ENCODE data around the gene STAC3. TPM values are rescaled to one million over a fixed set of nuclear protein-coding genes. Genes with fewer than 3 reads are reported as not detected.

STAC3 gene
- total and polyA plus RNA-seq, 2 of the 13 experiments (the other 11 are each of a cell fraction or from before 2014, with no cell fraction given) = 0.18 to 0.22 TPM

MicroRNAs encoded within 50 kb of the gene (microRNA counts, 767-probe panel; counts per million panel counts)
- not detected for microRNA hsa-miR-1228-3p

Small RNA genes lying within 50 kb of the gene (microRNA-seq; reads per million reads assigned to microRNA genes)
- 32.2 reads per million, percentile 62 among the genes with 10 or more reads in this experiment for gene MIR1228

Small RNA genes lying within 50 kb of the gene (small RNA-seq; reads per million reads assigned to genes)
- gene MIR1228 (ENCODE audit: insufficient read depth in 2 of 3, insufficient read length in 3 of 3, low read depth in 2 of 3, low replicate concordance in 1 of 3) = 0.10 to 13.5 (median 3.9) reads per million in 3 experiments

Other genes with a start within 250 kb of the STAC3 start
- gene ZBTB39, start 244.6 kb downstream of the STAC3 start, total RNA-seq (2016; rRNA removed; fragmentation: Illumina TruSeq; extraction: Trizol) = 6.5 and 8.1 TPM in 2 replicates
- gene ZBTB39, start 244.6 kb downstream of the STAC3 start, polyA plus RNA-seq (2011; rRNA removed) = 6.4 and 6.9 TPM in 2 replicates
- 0.15 TPM in 1 of 2 replicates, not detected in the other for gene TAC3, start 234.7 kb downstream of the STAC3 start, total RNA-seq (2016; rRNA removed; fragmentation: Illumina TruSeq; extraction: Trizol)
- 0.13 and 0.25 TPM in 2 replicates for gene TAC3, start 234.7 kb downstream of the STAC3 start, polyA plus RNA-seq (2011; rRNA removed)
- gene MYO1A, start 201.1 kb downstream of the STAC3 start, total RNA-seq (2016; rRNA removed; fragmentation: Illumina TruSeq; extraction: Trizol) = 5.3 TPM in 2 replicates
- 6.0 and 10.6 TPM in 2 replicates for gene MYO1A, start 201.1 kb downstream of the STAC3 start, polyA plus RNA-seq (2011; rRNA removed)
- 8.3 and 12.9 TPM in 2 replicates for gene NEMP1, start 172.4 kb downstream of the STAC3 start, total RNA-seq (2016; rRNA removed; fragmentation: Illumina TruSeq; extraction: Trizol)
- gene NEMP1, start 172.4 kb downstream of the STAC3 start, polyA plus RNA-seq (2011; rRNA removed) = 7.4 and 11.4 TPM in 2 replicates
- gene NAB2, start 162.1 kb downstream of the STAC3 start, total RNA-seq (2016; rRNA removed; fragmentation: Illumina TruSeq; extraction: Trizol) = 11.0 and 11.7 TPM in 2 replicates
- 12.9 and 17.5 TPM in 2 replicates for gene NAB2, start 162.1 kb downstream of the STAC3 start, polyA plus RNA-seq (2011; rRNA removed)
- 19.4 and 28.0 TPM in 2 replicates for gene STAT6, start 139.8 kb downstream of the STAC3 start, total RNA-seq (2016; rRNA removed; fragmentation: Illumina TruSeq; extraction: Trizol)
- 62.2 and 68.7 TPM in 2 replicates for gene STAT6, start 139.8 kb downstream of the STAC3 start, polyA plus RNA-seq (2011; rRNA removed)
- 14.7 and 16.5 TPM in 2 replicates for gene LRP1, start 122.7 kb downstream of the STAC3 start, total RNA-seq (2016; rRNA removed; fragmentation: Illumina TruSeq; extraction: Trizol)
- gene LRP1, start 122.7 kb downstream of the STAC3 start, polyA plus RNA-seq (2011; rRNA removed) = 30.8 and 33.6 TPM in 2 replicates
- not detected in 2 replicates for gene LRP1-AS, start 103.6 kb downstream of the STAC3 start, total RNA-seq (2016; rRNA removed; fragmentation: Illumina TruSeq; extraction: Trizol)
- 0.20 TPM in 1 of 2 replicates, not detected in the other for gene LRP1-AS, start 103.6 kb downstream of the STAC3 start, polyA plus RNA-seq (2011; rRNA removed)
- not detected in 2 replicates for gene NXPH4, start 34.4 kb downstream of the STAC3 start, total RNA-seq (2016; rRNA removed; fragmentation: Illumina TruSeq; extraction: Trizol)
- gene NXPH4, start 34.4 kb downstream of the STAC3 start, polyA plus RNA-seq (2011; rRNA removed) = 0.13 and 0.24 TPM in 2 replicates
- gene SHMT2, start 21.5 kb downstream of the STAC3 start, total RNA-seq (2016; rRNA removed; fragmentation: Illumina TruSeq; extraction: Trizol) = 181 and 184 TPM in 2 replicates
- gene SHMT2, start 21.5 kb downstream of the STAC3 start, polyA plus RNA-seq (2011; rRNA removed) = 393 and 420 TPM in 2 replicates
- gene R3HDM2, start 179.9 kb upstream of the STAC3 start, total RNA-seq (2016; rRNA removed; fragmentation: Illumina TruSeq; extraction: Trizol) = 8.3 and 11.1 TPM in 2 replicates
- 23.5 and 26.2 TPM in 2 replicates for gene R3HDM2, start 179.9 kb upstream of the STAC3 start, polyA plus RNA-seq (2011; rRNA removed)
- gene INHBC, start 183.6 kb upstream of the STAC3 start, total RNA-seq (2016; rRNA removed; fragmentation: Illumina TruSeq; extraction: Trizol) = 1.5 and 1.8 TPM in 2 replicates
- gene INHBC, start 183.6 kb upstream of the STAC3 start, polyA plus RNA-seq (2011; rRNA removed) = 12.7 and 13.8 TPM in 2 replicates
- 6.8 and 17.0 TPM in 2 replicates for gene INHBE, start 204.1 kb upstream of the STAC3 start, total RNA-seq (2016; rRNA removed; fragmentation: Illumina TruSeq; extraction: Trizol)
- gene INHBE, start 204.1 kb upstream of the STAC3 start, polyA plus RNA-seq (2011; rRNA removed) = 32.0 and 55.8 TPM in 2 replicates
- 0.20 TPM in 1 of 2 replicates, not detected in the other for gene GLI1, start 208.6 kb upstream of the STAC3 start, total RNA-seq (2016; rRNA removed; fragmentation: Illumina TruSeq; extraction: Trizol)
- gene GLI1, start 208.6 kb upstream of the STAC3 start, polyA plus RNA-seq (2011; rRNA removed) = 0.09 and 0.27 TPM in 2 replicates
- 0.18 TPM in 1 of 2 replicates, not detected in the other for gene ARHGAP9, start 228.7 kb upstream of the STAC3 start, total RNA-seq (2016; rRNA removed; fragmentation: Illumina TruSeq; extraction: Trizol)
- 0.95 and 1.2 TPM in 2 replicates for gene ARHGAP9, start 228.7 kb upstream of the STAC3 start, polyA plus RNA-seq (2011; rRNA removed)
- 177 and 181 TPM in 2 replicates for gene MARS1, start 236.9 kb upstream of the STAC3 start, total RNA-seq (2016; rRNA removed; fragmentation: Illumina TruSeq; extraction: Trizol)
- 115 and 167 TPM in 2 replicates for gene MARS1, start 236.9 kb upstream of the STAC3 start, polyA plus RNA-seq (2011; rRNA removed)